Measurements from ENCODE around the gene TMED4.

DNA sequence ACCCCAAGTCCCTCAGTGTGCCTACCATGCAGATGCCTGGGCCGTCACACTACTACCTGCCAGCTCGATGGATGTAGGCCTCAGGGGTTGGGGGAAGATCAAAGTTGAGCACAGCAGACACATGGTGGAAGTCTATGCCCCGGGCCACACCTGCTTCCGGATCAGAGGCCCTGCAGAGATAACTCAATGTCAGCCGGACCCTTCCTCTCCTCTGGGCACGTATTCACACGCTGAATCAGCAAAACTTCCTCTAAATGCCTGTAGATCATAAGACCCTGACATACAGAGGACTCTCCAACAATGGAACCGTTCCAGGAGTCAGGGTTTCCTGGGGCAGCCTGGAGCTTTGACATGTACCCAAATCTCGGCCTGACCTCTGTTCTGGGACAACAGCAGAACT lies 12.1 kb downstream of the TMED4 start:
- TF ChIP-seq, protein P1, sequence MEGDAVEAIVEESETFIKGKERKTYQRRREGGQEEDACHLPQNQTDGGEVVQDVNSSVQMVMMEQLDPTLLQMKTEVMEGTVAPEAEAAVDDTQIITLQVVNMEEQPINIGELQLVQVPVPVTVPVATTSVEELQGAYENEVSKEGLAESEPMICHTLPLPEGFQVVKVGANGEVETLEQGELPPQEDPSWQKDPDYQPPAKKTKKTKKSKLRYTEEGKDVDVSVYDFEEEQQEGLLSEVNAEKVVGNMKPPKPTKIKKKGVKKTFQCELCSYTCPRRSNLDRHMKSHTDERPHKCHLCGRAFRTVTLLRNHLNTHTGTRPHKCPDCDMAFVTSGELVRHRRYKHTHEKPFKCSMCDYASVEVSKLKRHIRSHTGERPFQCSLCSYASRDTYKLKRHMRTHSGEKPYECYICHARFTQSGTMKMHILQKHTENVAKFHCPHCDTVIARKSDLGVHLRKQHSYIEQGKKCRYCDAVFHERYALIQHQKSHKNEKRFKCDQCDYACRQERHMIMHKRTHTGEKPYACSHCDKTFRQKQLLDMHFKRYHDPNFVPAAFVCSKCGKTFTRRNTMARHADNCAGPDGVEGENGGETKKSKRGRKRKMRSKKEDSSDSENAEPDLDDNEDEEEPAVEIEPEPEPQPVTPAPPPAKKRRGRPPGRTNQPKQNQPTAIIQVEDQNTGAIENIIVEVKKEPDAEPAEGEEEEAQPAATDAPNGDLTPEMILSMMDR (conservative IDR thresholded peaks at IDR 0.05; ENCODE audit: low read depth in 2 of 2): no peak
- TF ChIP-seq NANOG (IDR thresholded peaks at IDR 0.05; ENCODE audit: borderline replicate concordance) (no peak), EZH2 (IDR thresholded peaks at IDR 0.05; ENCODE audit: low read depth, unreplicated experiment) (no peak), POLR2AphosphoS5 (IDR thresholded peaks at IDR 0.05; ENCODE audit: low read depth) (no peak), EZH2phosphoT487 (IDR thresholded peaks at IDR 0.05; ENCODE audit: unreplicated experiment) (no peak), STAT1 (IDR thresholded peaks at IDR 0.05; ENCODE audit: unreplicated experiment) (no peak), ZNF114 (CRISPR knock-in tag; IDR thresholded peaks at IDR 0.05) (no peak), CREB1 (CRISPR knock-in tag; IDR thresholded peaks at IDR 0.05; ENCODE audit: low read depth) (no peak), JUNB (IDR thresholded peaks at IDR 0.05; ENCODE audit: unreplicated experiment) (no peak), ZNF331 (CRISPR knock-in tag; IDR thresholded peaks at IDR 0.05; ENCODE audit: low read depth) (no peak)
- TF ChIP-seq, protein P2, sequence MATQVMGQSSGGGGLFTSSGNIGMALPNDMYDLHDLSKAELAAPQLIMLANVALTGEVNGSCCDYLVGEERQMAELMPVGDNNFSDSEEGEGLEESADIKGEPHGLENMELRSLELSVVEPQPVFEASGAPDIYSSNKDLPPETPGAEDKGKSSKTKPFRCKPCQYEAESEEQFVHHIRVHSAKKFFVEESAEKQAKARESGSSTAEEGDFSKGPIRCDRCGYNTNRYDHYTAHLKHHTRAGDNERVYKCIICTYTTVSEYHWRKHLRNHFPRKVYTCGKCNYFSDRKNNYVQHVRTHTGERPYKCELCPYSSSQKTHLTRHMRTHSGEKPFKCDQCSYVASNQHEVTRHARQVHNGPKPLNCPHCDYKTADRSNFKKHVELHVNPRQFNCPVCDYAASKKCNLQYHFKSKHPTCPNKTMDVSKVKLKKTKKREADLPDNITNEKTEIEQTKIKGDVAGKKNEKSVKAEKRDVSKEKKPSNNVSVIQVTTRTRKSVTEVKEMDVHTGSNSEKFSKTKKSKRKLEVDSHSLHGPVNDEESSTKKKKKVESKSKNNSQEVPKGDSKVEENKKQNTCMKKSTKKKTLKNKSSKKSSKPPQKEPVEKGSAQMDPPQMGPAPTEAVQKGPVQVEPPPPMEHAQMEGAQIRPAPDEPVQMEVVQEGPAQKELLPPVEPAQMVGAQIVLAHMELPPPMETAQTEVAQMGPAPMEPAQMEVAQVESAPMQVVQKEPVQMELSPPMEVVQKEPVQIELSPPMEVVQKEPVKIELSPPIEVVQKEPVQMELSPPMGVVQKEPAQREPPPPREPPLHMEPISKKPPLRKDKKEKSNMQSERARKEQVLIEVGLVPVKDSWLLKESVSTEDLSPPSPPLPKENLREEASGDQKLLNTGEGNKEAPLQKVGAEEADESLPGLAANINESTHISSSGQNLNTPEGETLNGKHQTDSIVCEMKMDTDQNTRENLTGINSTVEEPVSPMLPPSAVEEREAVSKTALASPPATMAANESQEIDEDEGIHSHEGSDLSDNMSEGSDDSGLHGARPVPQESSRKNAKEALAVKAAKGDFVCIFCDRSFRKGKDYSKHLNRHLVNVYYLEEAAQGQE (IDR thresholded peaks at IDR 0.05; ENCODE audit: unreplicated experiment): no peak
- TF ChIP-seq, protein P3, sequence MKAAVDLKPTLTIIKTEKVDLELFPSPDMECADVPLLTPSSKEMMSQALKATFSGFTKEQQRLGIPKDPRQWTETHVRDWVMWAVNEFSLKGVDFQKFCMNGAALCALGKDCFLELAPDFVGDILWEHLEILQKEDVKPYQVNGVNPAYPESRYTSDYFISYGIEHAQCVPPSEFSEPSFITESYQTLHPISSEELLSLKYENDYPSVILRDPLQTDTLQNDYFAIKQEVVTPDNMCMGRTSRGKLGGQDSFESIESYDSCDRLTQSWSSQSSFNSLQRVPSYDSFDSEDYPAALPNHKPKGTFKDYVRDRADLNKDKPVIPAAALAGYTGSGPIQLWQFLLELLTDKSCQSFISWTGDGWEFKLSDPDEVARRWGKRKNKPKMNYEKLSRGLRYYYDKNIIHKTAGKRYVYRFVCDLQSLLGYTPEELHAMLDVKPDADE (IDR thresholded peaks at IDR 0.05): no peak
